ENCODE data around the gene KIF5A.
A peak's percentile ranks its signal among the peaks of the same experiment; 100 is the strongest.
"Not testable (repeated sequence)": the region's sequence is repeated elsewhere in the genome, so short reads cannot be mapped to it uniquely, and the experiment has no call there.

The KIF5A gene

GRCh38 chr12:57584050-57584449 is 34.2 kb downstream of the KIF5A start:
- no peak for DNase-seq (ENCODE audit: low read depth)

DNA sequence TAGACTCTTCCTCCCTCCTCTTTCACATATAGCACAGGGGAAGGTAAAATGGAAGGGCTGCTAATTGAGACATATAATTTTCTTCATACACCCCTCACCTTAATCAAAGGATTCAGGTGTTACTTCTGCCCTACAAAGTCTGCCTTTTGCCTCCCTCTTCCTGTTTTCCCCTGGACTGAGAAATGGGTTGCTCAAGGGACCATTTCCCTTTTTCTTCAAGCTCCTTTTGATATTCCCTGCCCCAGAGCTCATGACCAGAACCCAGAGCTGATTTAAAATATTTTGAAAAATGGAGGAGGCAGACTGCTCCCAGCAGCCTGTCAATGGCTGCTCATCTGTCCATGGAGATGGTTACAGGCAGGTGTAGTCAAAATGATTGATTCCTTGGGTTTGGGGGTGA is 34.8 kb downstream of the KIF5A start:
- DNase-seq (ENCODE audit: low read depth): no peak

DNA sequence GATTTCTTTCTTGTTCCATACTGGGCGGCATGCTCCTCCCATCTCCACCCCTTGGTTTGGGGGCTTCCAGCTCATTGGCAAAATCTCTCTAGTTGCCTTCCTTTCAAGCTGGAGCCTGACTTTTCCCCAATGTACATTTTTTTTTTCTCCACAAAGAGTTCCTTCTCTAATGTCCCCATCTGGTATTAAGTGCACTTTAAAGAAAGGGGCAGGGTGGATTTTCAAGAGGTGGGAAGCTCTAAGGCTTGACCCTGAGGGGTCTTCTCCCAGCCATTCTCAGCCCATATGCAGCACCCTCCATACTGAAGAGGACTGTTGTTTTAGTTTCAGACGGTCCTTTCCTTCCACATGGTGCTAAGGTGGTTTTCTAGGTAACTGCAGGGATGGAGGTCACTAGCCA is 35.3 kb downstream of the KIF5A start:
- DNase-seq (ENCODE audit: low read depth): no peak

DNA sequence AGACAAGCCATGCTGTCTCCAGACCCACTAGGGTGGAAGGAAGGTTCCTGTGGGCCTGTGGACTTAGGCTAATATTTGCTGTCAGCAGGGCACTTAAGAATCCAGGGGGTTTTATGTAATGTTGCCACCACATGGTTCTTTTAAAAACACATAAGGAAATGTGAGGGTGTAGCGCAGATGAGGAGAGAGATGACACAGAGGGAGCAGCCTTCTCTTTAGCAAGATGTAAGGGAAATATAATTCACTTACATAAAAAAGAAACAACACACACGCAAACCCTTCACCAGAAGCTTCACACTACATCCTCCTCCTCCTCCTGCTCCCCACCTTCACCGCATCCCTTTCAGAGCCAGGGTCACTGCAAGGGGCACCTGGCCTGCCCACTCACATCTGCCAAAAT is 36.3 kb downstream of the KIF5A start:
- DNase-seq (ENCODE audit: low read depth): no peak

GRCh38 chr12:57586832-57587429 is 37.1 kb downstream of the KIF5A start:
- no peak for DNase-seq (ENCODE audit: low read depth)

DNA sequence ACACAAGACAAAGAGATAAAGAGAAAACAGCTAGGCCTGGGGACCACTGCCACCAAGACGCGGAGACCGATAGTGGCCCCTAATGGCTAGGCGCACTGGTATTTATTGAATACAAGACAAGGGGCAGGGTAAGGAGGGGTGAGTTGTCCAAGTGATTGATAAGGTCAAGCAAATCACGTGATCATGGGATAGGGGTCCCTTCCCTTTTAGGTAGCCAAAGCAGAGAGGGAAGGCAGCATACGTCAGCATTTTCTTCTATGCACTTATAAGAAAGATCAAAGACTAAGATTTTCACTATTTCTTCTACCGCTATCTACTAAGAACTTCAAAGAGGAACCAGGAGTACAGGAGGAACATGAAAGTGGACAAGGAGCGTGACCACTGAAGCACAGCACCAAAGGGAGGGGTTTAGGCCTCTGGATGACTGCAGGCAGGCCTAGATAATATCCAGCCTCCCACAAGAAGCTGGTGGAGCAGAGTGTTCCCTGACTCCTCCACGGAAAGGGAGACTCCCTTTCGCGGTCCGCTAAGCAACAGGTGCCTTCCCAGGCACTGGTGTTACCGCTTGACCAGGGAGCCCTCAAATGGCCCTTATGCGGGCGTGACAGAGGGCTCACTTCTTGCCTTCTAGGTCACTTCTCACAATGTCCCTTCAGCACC is 39.2 kb downstream of the KIF5A start:
- DNase-seq (ENCODE audit: low read depth): not testable (repeated sequence)

DNA sequence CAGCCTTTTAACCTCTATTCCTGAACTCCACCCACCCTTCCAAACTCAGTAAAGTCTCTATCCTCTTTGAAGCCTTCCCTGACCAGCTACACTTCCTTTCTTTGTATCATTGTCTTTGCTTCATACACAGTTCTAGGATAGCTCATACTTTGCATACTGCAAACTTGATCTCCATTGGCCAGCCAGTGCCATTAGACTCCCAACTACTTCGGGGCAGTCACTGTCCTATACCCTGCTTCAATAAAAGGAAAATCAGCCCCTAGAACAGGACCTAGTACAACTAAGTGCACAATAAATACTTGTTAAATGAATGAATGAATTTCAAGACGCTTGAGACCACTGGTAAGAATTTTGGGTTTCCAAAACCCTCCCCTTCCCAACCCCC is 40.6 kb downstream of the KIF5A start:
- DNase-seq (ENCODE audit: low read depth): no peak

DNA sequence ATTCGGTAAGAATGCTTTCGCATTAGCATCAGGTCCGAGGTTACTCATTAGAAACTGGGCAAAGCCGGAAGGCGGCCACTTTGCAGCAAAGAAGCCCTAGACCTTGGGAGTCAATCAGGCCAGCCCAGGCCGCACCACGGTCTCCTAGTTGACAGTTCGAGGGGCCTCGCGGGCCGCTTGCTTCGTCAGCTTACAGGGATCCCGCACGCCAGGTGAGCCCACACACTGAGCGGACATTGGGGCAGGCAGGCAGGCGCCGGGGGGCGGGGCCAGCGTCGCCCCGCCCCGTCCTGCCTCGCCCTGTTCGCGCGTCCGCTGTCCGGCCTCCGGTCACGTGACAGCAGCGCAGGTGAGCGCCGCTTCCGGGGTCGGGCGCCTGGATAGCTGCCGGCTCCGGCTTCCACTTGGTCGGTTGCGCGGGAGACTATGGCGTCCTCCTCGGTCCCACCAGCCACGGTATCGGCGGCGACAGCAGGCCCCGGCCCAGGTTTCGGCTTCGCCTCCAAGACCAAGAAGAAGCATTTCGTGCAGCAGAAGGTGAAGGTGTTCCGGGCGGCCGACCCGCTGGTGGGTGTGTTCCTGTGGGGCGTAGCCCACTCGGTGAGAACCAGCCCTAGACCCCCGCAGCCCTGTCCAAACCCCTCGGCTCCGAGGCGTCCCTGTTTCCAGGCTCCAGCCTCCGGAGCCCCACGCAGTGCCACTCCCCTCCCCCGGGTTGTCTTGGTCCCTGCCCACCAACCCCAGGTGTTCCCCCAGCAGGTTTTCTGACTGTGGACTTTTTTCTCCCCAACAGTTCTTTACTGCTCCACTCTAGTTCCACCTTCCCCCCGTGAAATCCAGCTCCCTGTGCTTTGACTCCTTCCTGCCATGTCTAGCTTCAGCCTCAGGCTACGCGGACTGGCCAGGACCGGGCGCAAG is 41.3 kb downstream of the KIF5A start, which contains the start of gene PIP4K2C:
TSS of gene PIP4K2C (plus strand) at position 329 of the 918 bp plus-strand sequence. CDS start at position 427, 98 bp downstream.
- peak; percentile 46 for DNase-seq (ENCODE audit: low read depth)

DNA sequence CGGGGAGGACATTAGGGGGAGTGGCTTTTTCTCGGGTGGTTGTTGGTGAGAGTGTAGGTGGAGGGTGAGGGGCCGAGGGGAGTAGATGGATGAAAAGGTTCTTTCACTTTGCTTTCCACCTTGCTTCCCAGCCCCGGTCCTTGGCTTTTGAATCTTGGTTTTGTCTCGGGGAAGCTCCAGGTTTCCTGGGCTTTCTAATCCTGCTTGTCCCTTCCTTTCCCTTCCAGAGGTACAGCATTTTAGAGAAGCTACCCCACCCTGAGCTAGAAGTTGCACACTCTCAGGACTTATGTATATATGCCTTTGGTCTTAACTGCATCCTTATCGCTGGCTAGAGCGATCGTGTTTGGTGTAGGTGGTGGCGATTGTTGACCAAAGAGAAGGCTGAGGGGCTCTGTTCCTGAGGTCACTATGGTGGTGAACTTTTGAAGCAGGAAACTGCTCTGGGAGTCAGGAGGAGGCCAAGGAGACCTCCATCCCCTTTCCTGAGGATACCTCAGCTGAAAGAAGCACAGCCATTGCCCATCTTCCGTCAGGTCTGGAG is 42.0 kb downstream of the KIF5A start:
- no peak for DNase-seq (ENCODE audit: low read depth)

GRCh38 chr12:57592551-57593165 is 42.8 kb downstream of the KIF5A start:
- no peak for DNase-seq (ENCODE audit: low read depth)

DNA sequence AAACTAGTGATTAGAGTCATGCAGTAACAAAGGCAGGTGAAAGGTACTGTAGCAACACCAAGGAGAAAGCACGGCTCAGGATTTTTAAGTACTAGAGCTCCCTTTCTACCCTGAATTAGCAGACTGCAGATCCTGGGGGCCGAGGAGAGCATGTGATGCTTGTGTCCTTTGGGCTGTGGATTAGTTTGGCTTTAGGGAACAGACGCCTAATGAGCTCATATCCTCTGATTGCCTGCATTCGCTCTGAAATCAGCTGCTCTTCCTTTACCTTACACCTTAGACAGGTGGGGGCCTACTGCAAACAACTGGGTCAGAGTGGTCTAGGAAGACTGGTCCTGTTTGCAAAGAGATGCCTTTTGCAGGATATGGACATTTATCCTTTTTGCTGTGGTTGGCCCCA is 43.3 kb downstream of the KIF5A start:
- DNase-seq (ENCODE audit: low read depth): no peak

GRCh38 chr12:57600395-57600794 is 50.6 kb downstream of the KIF5A start:
- DNase-seq (ENCODE audit: low read depth): no peak

GRCh38 chr12:57602544-57602943 is 52.7 kb downstream of the KIF5A start:
- DNase-seq (ENCODE audit: low read depth): no peak

- no peak for DNase-seq (ENCODE audit: low read depth)
Observed at GRCh38 chr12:57603324-57603723, 53.5 kb downstream of the KIF5A start.

DNA sequence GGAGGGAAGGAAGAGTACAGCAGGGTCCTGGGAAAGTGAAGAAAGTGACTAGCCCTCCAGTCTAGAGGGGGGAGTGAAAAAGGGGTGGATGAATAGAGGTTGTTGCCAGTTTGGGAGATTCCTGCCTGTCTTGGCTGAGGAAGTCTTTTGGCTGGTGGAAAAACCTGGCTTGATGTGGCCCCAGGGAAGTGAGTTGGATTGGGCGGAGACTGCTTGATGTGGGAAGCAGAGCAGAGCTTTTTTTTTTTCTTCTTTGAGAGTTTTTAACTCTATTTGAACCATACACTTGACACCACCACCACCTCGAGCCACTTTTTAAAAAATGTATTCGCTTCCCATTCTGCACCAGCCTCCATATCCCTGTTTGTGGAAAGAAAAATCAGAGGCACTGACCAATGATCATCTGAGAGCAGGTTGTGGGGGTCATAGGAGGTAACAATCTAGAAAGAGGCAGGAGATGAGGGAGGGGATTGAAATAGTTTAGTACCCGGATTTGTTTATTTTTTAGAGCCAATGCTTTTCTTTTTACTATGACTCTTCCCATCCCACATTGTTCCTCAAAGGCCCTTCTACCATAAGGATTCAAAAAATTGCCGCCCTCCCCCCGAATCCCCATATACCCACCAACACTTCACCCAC is 54.1 kb downstream of the KIF5A start:
- no peak for DNase-seq (ENCODE audit: low read depth)

GRCh38 chr12:57604454-57604991 is 54.7 kb downstream of the KIF5A start, which contains the start of gene DTX3:
TSS of gene DTX3 (plus strand) at chr12:57604824. CDS start at chr12:57606518, 1,694 bp downstream.
- no peak for DNase-seq (ENCODE audit: low read depth)

DNA sequence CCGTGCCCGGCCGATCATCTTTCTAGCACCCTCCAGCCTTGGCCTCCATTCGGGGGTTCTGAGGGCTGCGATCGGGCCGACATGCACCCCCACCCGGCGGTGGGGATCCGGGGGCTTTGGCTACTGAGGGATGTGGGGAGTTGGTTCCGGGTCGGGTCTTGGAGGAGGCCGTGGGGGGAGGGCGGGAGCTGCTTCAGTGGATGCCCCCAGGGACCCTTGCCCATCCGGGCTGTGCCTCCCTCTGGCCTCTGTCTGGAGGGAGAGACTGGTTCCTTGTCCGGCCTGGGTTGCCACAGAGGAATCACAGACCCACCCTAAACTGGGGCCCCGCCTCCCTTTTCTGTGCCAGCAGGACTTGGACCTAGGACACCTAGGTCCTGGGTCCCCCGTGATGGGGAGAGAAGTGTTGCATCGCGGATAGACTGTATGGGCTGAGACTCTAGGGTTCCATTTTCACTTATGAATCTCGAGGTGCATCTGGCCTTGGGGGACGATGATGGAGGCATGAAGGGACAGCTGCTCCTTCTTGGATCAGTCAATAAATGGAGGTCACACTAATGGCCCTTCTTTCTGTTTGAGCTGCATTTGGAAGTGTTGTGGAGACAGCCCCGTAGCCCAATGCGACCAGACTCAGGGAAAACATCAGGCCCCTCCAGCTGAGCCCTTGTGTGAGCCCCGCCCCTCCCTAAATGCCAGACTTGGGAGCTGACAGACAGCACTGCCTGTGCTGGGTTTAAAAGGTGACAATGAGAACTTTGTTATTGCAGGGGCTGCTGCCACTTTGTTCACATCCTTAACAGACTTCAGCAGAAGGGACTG is 55.4 kb downstream of the KIF5A start:
- no peak for DNase-seq (ENCODE audit: low read depth)

DNA sequence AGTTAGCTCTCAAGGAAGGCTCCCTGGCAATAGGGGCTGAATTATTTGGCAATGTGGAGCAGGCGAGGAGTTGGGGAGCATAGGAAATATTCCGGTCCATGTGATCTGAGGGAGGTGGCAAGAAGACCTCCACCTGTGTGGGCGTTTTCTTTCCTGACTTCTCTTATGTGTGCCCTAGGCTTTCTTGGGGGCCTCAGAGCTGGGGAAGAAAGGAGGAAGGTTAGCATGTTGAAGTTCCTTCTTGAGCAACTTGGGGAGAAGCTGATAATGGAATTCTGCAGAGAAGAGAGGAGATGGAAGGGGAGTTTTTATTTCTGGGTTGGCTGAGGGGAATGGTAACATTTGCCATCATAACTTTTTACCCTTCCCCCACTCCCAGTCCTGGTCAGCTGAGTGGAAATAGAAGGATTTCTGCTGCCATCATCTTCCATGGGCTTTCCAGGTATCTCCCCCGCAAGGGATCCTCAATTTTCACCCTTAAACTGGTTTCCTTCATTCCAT is 56.0 kb downstream of the KIF5A start:
- DNase-seq (ENCODE audit: low read depth): no peak

DNA sequence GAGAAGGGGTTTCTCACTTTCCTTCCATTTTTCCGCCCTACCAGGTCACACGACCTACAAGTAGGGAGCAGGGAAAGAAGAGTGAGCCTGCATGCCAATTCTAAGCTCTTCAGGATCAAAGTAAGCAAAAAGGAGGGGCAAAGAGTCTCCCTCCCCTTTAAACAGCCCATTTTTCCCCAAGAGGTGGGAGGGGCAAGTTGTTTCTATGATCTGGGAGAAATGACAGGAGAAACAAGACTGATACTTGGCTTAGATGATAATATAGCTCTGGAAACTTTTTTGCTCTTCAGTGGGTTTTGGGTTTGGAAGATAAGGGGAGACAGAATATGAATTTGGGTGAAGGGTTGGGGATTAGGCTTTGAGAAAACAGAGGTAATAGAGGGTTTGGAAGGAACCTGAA is 56.6 kb downstream of the KIF5A start:
- no peak for DNase-seq (ENCODE audit: low read depth)

DNA sequence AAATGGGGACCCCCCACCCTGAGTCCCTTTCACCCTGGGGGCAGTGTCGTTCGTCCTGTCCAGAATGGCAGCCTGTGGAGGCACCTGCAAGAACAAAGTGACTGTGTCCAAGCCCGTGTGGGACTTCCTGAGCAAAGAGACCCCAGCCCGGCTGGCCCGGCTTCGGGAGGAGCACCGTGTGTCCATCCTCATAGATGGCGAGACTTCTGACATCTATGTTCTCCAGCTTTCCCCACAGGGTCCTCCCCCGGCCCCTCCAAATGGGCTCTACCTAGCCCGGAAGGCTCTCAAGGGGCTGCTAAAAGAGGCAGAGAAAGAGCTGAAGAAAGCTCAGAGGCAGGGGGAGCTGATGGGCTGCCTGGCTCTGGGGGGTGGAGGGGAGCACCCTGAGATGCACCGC is 57.0 kb downstream of the KIF5A start:
- no peak for DNase-seq (ENCODE audit: low read depth)
